Hematopoietic multipotent progenitor cell treated with erythropoietin and hydrocortisone succinate and interleukin-3 and kit ligand, for 17 days (in vitro differentiated cells): ENCODE data around the gene ENAH.
"Not testable (repeated sequence)": the region's sequence is repeated elsewhere in the genome, so short reads cannot be mapped to it uniquely, and the experiment has no call there.

Experiments used
- DNase-seq: peaks from one replicate; pipeline ENCODE4 v3.0.0-alpha.2; 2015; ENCODE audit warnings: low spot score

The ENAH gene

DNA sequence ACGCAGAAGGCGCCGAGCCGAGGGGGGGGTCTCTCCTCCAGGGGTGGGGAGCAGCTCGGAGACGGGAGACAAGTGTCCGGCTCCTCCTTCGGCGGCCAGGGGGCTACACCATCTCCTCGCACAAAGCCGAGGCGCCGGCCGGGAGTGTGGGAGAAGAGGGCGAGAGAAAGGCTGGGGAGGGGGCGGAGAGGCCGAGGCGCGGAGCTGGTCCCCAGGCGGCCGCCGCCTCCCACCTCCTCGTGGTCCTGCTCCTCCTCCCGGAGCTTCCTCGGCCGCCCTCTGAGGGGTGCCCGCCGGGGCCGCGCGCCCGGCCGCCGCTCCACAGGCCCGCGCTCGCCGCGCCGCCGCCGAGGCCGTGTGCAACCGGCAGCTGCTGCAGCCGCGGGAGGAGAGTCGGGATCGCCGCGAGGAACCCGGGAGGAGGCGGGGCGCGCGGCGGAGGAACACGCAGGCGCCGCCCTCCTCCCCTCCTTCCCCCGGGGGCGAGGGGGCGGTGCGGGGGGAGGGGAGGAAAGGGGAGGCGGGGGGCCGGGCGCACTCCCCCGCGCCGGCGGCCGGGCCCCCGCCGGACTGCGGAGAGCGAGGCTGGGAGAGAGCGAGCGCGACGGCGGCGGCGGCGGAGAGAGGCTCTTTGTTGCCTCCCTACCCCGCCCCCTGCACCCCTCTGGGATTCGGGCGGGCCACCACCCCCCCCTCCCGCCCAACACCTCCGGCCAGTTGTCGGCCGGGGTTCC, at the start of gene ENAH:
Gene ENAH (minus strand): TSS at position 395 of the 734 bp plus-strand sequence. CDS start 433 bp downstream, outside the sequence.
- DNase-seq = no peak

DNA sequence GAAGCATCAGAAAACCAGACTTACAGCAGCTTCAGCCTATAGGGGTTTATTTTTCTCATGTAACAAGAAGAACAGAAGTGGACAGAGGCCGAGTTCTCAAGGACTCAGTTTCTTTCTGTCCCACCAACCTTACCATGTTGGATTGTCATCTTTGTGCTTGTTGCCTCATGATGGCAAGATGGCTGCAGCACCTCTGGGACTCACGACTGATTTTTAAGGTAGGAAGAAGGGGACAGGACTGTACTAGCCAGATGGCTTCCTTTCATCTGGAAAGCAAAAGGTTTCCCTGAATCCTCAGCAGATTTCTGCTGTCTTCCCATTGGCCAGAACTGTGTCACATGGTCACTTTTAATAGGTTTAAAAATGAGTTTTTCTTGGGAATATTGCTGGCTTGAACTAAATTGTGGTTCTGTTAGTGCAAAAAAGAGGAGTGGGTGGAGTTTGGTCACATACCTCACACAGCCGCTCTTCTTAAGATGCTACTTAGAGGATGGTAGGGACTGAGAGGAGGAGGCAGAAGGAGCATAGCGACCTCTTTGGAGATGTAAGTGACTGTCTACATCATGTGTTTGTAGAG, 48.1 kb upstream of the ENAH start:
- DNase-seq = no peak

DNA sequence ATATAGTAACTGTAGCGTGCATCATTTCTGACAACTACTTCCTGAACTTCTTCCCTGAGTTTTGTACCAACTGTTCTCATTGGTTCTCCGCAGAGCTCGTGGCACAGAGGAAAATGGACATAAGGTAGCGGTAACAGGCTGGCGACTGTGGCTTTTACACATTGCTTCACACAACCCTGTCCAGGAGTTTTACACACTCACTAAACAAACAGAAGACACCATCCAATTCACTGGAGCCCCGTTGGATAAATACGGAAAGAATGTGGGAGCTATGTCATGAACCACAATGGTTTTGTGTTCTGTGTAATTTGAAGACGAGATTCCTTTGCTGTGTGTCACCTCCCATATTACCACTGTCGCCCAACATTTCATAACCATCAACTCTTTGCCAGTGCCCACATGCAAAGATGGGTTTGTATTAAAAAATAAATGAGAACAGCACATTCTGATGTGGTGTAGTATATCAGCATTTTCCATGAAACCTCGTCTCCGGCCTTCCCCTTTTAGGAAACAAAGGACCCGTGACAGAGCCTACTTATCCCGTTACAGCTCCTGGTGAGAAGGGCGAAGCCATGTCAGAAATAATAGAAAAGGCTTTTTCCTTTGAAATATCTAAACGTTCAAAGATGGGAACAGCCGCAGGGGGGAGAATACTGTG, 47.4 kb upstream of the ENAH start:
- DNase-seq = no peak

DNA sequence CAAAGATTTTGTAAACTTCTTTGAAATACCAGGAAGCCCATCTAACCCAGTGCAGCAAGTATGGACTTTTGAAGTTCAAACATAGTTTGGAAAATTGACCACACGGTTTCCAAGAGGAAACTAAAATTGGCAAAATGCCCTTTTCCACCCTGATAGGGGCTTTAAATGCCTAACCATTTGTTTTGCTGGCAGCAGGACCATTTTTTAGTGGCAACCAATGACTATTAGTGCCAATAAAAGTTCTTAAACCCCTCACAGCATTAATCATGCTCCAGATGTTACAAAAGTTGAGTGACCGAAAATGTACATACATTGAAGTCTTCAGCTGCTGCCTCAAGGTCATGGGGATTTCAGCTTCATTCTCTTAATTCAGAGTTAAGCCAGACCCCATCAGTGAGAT, 46.4 kb upstream of the ENAH start:
- DNase-seq = no peak

DNA sequence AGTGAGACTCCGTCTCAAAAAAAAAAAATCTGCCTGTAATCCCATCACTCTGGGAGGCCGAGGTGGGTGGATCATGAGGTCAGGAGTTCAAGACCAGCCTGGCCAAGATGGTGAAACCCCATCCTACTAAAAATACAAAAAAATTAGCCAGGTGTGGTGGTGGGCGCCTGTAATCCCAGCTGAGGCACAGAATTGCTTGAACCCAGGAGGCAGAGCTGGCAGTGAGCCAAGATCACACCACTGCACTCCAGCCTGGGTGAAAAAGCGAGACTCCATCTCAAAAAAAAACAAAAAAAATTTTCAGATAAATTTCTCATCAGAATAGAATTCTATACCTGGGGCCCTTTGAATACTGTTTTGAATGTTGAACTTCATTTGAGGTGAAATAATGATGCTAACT, 45.3 kb upstream of the ENAH start:
- DNase-seq = not testable (repeated sequence)

DNA sequence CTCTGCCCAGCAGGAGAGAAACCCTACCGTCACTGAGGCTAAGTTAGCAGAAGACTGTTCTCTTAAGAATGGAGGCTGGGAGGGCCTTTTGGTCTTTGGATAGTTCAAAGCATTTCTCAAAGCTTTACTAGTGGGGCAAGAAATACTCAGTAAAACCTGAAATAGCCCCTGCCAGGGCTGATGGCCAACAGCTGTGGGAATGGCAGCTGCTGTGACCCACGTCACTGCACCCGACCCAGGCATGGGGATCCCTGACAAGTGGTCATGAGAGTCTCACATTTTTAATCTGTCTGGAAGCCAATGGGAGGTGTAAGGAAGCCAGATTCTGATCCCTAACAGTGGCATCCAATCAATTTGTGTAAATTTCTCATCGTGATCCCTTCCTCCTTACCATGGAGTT, 44.5 kb upstream of the ENAH start:
- DNase-seq = no peak

DNA sequence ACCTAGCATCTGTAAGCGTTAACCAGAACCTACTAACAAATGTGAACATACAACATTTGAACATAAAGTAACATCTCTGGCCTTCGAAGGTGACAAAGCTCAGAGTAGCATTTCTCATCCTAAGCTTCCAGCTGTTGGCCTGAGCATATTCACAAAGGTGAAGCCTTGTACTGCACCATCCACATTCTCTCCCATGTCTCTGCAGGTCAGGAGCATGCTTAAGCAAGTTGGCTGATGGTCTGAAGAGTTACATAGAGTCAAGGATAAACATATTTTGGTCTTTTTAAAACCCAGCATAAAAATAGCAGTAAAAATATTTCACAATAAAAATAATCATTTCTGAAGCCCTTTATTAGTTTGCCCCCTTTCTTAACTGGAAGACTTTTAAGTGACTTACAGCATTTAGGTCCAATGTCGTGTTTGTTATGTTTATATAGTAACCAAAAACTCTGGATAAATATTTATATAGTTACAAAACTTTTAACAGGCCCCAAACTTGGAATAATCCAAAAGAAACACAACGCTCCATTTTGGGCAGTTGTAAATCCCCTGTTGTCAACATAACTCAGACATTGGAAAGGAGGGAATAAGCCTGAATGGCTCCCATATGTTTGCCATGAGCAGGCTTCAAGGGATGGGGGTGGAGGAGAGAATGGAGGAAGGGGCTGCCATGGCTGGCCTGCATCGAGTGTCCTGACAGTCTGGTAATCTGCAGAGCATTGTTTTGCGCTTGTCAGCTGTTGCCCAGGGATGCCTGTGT, 42.8 kb upstream of the ENAH start:
- DNase-seq = no peak

DNA sequence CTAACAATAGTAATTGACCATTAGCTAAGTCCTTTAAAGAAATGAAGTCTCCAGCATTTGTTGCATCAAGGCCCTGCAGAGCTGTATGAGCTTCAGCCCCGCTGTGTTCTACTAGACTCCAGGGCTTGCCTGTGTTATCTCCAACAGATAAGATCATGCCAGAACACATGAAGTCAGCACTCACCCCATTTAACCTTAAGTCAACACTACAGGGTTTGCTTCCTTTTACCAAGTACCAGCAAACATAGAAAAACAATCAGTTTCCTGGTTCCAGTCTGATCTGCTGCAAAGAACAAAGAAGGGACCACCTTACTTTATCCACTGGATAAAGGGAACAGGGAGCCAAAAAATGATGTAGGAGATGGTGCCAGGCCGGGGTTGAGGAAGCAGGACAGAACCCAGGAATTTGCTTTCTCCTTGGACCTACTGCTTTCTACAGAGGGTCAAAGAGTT, 41.3 kb upstream of the ENAH start:
- DNase-seq = no peak

DNA sequence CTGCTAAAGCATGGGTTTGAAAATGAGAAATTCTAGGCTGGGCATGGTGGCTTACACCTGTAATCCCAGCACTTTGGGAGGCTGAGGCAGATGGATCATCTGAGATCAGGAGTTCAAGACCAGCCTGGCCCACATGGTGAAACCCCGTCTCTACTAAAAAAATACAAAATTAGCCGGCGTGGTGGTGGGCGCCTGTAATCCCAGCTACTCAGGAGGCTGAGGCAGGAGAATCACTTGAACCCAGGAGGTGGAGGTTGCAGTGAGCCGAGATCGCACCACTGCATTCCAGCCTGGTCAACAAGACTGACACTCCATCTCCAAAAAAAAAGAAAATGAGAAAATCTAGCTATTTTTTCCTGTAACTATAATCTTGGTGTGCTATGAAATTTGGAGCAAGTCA, 40.8 kb upstream of the ENAH start:
- DNase-seq = not testable (repeated sequence)

DNA sequence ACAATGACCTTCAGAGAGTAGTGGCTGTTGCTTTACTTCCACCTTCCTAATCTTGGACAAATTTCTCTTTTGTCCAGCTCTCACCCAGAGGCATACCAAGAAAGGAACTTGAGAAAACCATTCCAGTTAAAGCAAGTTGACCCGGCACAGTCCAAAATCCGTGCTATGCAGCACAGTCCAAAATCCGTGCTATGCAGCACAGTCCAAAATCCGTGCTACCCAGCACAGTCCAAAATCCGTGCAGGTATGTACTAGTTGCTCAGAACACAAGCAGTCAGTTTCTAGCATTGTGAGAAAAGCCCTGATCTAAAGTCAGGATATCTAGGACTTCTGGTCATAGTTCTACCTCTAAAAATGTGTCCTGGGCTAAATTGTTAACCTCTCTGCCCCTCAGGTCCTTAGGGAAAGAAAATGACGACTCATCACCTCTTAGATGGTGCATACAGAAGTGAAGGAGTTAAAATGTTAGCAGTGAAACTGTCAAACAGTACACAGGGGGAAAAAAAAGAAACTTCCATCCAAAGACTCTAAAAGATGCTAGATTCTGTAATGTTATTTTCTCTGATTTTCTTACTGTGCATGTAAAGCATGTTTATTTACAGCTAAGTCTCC, 40.3 kb upstream of the ENAH start:
- no peak for DNase-seq

DNA sequence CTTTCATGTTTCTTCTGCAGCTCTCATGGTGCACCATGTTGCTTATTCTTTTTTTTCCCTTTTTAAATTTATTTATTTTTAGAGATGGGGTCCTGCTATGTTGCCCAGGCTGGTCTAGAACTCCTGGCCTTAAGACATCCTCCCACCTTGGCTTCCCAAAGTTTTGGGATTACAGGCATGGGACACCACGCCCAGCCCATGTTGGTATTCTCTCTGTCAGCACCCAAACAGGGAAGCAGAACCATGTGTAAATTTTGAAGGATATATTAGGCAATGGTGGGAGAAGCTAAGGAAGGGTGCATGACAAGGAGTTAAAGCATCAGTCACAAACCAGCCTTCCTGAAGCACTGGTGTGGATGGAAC, 39.6 kb upstream of the ENAH start:
- no peak for DNase-seq

DNA sequence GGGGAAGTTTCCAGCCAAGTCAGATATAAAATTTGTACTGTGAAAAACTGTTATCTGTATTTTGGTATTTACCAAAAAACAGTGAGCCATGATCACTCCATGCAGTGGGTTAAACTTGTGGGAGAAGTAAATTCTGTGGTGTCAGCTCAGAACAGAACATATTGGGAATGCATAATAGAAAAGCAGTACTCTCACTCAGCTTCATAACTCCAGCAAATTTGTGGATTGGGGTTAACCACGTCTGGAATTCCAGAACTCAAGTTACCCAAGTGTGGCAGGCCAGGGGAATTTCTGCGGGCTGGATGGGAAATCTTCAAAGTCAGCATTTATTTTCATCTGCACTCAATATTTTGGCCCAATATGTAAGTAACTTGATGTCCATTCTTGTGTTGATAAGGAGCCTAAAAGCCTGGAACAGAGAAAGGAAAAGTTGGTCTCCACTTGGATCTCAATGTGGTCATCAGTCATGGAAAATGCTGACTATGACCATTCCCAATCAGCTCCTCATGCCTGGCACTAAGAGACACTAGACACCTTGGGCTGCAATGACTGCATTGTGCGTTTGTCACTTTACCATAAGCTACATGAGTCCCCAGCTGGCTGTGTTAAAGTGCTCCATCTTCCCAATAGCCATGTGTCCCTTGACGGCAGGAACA, 39.1 kb upstream of the ENAH start:
- no peak for DNase-seq

DNA sequence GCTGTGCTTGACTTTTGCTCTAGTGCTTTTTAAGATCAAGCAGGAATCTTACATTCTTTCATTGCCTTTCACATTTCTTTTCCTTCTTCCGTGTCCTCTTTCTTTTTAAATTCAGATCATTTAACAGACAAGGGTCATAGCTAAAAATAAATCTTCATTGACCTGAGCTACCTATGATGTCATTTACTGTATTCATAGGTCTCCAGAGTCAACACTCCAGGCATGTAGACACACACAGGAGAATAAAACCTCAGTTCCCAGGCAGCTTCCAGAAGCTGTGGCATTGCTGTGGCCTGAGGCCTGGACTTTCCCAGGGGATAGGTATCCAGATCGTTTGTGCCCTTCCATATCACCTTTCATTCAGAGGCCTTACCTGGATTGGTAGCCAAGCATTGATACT, 38.5 kb upstream of the ENAH start:
- DNase-seq = no peak

DNA sequence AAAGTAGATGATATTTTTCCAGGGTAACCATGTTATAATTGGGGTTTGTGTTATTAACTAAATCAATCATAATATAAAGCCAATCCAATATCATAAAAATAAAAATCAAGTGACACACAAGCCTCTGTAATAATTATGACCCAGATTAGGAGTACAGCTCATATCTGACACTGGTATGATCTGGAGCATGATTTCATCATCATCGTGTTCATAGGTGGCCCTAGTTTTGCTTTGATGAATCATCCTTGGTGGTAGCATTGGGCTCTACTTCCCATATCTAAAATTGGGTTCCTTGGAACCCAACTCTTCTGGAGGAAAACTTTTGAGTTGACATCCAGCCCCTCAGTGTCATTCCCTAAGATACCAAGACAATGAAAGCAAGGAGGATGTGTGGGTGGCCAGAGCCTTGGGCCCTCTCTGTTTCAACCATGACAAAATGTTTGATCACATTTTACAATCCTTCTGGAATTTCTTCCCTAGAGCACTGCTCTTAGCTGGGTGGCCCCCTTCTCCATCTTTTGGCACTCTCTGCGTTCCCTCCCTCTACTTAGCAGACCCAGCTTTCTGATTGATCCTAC, 37.0 kb upstream of the ENAH start:
- no peak for DNase-seq

DNA sequence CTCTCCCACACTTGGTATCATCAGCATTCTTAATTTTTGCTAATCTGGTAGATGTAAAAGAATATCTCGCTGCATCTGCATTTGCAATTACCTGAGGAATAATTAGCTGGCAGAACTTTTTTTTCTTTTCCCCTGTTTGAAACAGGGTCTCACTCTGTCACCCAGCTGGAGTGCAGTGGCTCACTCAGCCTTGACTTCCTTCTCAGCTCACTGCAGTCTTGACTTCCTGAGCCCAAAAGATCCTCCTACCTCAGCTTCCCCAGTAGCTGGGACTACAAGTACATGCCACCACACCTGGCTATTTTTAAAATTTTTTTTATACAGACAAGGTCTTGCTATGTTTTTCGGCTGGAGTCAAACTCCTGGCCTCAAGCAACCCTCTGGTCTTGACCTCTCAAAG, 35.4 kb upstream of the ENAH start:
- DNase-seq = no peak

DNA sequence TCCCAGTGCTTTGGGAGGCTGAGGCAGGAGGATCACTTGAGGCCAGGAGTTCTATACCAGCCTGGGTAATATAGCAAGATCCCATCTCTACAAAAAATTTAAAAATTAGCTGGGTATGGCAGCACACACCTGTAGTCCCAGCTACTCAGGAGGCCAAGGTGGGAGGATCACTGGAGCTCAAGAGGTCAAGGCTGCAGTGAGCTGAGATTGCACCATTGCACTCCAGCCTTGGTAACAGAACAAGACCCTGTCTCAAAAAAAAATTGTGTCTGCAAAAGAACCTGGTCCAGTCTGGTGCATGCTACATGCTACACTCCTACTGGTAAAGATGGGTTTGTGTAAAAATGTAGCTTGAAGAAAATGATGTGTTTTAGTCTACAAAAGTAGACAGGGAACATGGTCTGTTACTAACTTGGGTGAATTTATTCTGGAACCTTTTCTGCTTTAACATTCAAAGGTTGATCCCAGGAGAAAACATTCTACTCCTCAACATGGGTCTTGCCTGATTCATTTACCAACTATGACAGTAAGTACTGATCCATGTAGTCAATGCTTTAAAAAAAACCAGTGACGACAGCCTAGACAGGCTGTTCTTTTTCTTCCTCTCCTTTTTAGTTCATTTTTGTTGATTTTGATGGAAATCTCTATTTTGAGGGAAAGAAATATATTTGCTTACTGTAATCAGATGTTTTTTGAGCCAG, 32.7 kb upstream of the ENAH start:
- no peak for DNase-seq

DNA sequence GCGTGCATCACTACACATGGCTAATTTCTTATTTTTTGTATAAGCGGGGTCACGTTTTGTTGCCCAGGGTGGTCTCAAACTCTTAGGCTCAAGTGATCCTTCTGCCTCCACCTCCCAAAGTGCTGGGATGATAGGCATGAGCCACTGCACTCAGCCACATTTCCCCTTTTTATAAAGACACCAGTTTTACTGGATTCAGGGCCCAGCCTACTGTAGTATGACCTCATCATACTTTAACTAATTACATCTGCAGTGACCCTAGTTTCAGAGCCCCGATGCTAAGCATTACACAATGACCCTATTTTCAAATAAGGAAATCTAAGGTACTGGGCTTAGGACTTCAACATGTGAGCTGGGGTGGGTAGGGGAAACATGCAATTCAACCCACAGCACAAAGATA, 31.8 kb upstream of the ENAH start:
- DNase-seq = no peak

DNA sequence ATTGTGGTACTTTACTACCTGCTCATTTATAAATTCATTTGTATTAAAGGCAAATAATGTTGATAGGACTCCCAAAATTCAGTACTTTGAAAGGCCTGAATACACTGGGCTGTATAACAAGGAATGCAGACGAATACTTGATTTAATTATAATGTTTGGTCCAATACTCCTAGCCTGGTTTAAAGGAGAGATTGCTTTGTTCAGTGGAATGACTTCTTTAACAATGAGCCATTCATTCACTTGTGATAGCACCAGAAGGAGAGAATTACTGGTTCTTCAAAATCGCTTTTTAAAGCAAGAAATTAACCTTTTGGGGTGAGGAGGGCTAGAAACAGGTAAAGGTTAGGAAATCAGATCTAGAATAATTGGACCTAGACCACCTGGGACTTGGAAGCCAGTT, 28.3 kb upstream of the ENAH start:
- no peak for DNase-seq

DNA sequence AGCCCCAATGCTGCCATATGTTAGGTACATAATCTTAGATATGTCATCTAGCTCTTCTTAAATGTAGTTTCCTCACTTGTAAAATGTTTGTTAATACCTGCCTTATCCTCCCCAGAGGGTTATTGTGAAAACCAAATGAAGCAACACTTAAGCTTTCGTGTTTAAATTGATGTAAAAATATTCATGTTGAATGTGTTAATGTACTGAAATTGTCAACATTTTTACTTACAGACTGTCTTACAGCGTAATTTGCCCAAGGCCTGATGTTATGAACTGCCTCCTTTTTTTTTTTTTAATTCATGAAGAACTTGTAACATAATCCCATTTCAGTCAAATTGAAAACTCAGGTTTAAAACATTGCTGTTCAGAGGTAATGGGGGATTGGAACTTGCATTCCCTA, 25.6 kb upstream of the ENAH start:
- no peak for DNase-seq

DNA sequence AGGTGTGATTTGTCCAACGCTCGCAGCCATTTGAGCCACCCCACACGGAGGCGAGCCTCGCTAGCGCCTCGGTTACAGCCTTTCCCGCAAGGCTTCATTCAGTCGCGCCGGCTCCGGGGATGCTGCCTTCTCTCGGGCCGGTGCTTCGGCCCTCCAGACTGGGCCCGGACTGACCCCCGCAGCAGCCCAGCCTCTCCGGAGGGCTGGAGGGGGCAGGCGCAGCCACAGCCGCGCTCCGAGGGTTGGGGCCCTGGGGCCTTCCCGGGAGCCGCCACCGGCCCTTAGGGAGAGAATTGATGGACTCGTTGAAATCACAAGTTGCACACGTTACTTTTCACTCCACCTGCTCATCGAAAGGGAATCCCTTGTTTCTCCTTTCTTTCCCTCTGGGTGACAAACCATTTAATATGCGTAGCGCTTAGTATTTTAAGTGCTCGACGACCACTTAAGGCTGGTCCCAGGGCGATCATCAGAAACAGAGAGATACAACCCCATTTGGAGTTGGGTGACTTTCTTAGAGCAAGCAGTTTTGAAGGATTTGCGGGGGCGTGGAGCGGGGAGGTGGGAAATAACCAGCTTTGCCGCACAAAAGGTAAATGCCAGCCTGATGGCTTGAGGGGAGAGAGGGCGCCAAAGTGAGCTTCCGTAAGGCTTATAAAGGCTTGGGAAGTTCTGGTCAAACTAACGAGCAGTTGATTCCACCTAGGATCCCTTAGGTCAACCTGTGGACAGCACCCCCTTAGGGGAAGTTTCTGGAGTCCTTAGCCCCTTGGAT, 24.6 kb upstream of the ENAH start:
- DNase-seq = no peak
